Measurements from ENCODE around the gene LMLN.
"Not testable (repeated sequence)": the region's sequence is repeated elsewhere in the genome, so short reads cannot be mapped to it uniquely, and the experiment has no call there.

LMLN gene, protein sequence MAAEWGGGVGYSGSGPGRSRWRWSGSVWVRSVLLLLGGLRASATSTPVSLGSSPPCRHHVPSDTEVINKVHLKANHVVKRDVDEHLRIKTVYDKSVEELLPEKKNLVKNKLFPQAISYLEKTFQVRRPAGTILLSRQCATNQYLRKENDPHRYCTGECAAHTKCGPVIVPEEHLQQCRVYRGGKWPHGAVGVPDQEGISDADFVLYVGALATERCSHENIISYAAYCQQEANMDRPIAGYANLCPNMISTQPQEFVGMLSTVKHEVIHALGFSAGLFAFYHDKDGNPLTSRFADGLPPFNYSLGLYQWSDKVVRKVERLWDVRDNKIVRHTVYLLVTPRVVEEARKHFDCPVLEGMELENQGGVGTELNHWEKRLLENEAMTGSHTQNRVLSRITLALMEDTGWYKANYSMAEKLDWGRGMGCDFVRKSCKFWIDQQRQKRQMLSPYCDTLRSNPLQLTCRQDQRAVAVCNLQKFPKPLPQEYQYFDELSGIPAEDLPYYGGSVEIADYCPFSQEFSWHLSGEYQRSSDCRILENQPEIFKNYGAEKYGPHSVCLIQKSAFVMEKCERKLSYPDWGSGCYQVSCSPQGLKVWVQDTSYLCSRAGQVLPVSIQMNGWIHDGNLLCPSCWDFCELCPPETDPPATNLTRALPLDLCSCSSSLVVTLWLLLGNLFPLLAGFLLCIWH

DNA sequence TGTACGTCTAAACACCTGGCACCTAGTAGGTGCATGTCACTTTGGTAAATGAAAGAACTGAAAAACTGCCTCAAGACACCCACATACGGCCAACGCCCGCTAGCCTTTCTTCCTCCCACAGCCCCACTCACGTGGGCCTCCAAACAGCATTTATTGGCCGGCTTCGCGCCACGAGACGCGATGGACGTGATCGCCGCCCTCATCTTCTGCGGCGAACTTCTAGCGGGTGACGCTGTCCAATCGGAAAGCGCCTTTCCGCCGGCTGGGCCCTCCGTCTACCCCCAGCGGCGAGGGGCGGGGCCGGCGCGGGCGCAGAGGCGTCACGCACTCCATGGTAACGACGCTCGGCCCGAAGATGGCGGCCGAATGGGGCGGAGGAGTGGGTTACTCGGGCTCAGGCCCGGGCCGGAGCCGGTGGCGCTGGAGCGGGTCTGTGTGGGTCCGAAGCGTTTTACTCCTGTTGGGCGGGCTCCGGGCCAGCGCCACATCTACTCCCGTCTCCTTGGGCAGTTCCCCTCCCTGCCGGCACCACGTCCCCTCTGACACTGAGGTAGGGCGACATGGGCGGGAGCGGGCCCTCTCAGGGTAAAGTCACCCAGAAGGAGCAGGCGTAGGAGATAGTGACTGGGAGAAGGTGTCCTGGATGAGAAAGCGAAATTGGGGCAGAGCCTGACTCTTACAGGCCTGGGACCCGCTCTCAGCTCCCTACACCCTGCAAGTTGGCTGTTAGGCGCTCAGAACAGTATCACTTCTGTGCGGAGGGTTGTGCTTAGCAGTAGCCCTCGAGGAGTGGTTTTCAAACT, at the start of gene LMLN:
LMLN (plus strand) TSS at position 327 of the 803 bp plus-strand sequence; CDS start at position 356, 29 bp downstream.
- FAIRE-seq: peak; percentile 82

DNA sequence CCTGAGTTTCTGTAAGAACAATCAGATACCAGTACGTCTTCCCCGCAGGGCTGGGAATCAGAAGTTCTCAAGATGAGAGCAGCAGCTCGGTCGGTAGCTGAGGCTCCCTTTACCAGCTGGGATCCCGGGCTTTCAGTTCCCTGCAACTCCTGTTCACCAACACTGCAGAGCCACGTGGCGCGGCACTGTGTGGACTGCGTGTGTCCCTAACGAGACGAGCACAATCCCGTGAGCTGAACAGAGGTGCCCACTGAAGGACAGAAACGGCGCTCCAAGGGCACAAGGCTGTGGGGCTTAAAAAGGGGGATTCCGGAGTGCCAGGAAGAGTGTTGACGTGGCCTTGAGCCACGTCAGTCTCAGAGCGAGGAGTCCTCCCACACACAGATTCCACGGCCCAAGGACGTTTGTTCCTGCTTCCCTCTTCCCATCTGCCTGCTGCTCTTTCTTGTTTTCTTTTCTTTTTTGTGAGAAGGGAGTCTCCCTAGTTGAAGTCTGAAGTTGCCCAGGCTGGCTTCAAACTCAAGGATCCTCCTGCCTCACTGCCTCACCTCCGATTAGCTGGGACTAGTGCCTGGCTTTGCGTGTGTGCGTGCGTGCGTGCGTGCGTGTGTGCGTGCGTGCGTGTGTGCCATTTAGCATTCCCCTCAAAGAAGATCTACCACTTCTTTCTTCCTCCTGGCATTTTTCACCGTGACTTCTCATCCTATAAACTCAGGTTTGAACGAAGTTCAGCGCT, 47.1 kb upstream of the LMLN start:
- no peak for FAIRE-seq

DNA sequence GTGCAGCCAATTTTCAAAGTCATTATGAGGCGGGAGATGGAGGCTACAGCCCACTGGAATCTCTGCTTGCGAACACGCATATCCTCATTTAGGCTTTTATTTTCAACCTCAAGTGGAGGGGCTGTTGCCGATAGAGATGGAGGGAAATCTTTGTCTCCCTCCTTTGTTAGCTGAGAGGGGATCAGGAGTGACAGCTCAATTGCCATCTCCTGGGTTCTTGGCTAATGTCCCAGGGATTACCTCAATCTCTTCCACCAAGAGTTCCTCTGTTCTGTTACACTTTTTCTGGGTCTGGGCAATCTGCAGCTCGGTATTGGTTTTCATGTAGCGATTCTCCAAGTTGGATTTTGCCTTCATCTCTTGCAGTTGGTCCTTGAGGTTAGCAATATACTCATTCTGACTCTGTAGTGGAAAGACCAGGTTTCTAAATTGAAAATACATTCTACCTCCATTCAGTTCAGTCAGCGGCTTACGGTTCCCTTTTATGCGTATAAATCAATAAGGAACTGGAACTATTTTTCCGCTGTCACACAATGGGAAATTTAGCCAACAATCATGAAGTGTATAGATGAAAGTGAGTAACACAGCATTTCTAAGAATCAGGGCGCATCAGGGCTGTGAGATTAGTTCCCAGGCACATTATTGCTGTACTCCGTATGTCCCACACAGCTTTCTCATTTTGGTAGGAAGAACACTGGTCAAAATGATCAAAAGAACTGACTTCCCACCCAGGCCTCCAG, 46.2 kb upstream of the LMLN start:
- no peak for FAIRE-seq

DNA sequence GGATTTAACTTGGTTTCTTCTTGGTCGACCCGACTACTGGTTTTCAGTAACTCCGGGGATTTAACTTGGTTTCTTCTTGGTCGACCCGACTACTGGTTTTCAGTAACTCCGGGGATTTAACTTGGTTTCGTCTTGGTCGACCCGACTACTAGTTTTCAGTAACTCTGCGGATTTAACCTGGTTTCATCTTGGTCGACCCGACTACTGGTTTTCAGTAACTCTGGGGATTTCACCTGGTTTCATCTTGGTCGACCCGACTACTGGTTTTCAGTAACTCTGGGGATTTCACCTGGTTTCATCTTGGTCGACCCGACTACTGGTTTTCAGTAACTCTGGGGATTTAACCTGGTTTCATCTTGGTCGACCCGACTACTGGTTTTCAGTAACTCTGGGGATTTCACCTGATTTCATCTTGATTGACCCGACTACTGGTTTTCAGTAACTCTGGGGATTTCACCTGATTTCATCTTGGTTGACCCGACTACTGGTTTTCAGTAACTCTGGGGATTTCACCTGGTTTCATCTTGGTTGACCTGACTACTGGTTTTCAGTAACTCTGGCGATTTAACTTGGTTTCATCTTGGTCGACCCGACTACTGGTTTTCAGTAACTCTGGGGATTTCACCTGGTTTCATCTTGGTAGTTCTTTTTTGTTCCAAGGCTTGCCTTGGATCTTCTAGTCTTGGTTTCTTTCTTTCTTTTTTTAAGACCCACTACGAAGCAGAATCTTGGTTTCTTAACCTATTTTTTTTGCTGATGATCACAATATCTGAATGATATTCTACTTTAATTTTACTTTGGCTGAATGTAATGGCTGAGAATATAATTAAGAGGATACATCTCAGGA, 38.4 kb upstream of the LMLN start:
- FAIRE-seq: not testable (repeated sequence)

DNA sequence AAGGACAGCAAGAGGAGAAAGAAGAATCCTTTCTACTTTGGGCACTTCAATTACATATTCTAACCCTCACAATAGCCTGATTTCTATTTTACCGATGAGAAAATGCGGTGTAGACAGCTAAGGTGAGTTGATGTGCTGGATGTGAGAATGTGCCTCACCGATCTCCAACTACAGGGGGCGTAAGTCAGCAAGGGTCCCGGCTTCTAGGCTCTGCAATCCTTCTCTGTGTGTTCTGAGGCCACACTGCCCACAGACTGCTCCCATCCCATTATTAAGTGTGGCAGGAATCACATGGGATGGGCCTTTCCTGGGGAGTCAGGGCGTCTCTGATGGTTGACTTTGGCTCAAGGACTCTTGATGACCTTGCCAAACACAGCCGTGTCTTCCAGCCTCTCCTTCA, 33.6 kb upstream of the LMLN start:
- FAIRE-seq: no peak

DNA sequence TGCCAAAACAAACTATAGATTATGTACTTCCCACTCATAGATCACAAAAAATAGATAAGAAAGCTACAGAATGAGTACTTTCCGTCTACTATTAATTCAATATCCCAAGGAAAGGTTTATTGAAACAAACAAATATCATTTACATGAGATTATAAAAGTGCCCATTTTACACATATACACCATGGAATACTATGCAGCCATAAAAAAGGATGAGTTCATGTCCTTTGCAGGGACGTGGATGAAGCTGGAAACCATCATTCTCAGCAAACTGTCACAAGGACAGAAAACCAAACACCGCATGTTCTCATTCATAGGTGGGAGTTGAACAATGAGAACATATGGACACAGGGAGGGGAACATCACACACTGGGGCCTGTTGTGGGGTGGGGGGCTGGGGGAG, 32.4 kb upstream of the LMLN start:
- FAIRE-seq: not testable (repeated sequence)

DNA sequence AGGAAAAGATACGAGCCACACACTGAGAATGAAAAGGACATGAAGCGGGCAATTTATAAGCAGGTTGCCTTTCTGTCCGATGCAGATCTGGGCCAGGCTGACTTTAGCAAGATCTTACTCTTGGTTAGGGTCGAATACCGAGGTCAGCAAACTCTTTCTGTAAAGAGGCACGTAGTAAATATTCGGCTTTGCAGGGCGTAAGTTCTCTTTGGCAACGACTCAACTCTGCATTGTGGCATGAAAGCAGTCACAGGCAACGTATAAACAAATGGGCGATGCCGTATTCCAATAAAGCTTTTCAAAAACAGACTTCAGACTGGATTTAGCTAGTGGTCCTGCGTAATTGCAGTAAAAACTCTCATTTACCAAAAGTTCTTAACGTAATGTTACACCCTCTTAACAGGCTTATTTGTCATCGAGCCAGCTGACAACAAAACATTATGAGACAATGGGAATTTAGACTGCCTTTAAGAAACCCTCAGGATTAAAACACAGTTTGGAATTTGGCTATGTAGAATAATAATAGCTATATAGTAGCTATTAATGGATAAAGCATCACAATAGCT, 23.1 kb upstream of the LMLN start:
- no peak for FAIRE-seq

DNA sequence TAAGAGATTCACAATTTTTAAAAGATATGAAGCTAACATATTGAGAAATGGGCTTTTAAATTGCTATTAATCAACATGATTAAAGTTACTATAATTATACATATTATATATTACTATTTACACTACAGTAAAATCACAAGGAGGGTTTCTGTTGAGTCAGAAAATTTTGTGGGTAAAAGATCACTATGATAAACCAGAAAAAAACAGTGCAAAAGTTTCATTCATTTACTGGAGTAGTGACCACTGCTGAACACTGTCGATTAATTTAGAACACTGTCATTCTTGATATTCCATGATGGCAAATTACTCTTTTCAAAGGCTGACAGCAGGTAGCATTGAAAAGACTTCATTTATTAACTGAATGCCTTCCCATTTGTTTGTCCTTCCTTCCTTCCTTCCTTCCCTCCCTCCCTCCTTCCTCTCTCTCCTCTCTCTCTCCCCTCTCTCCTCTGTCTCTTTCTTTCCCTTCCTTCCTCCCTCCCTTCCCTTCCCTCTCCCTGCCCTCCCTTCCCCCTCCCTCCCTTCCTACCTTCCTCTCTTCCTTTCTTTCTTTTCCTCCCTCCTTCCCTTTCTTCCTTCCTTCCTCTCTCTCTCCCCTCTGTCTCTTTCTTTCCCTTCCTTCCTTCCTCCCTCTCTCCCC, 19.2 kb upstream of the LMLN start:
- FAIRE-seq: no peak

DNA sequence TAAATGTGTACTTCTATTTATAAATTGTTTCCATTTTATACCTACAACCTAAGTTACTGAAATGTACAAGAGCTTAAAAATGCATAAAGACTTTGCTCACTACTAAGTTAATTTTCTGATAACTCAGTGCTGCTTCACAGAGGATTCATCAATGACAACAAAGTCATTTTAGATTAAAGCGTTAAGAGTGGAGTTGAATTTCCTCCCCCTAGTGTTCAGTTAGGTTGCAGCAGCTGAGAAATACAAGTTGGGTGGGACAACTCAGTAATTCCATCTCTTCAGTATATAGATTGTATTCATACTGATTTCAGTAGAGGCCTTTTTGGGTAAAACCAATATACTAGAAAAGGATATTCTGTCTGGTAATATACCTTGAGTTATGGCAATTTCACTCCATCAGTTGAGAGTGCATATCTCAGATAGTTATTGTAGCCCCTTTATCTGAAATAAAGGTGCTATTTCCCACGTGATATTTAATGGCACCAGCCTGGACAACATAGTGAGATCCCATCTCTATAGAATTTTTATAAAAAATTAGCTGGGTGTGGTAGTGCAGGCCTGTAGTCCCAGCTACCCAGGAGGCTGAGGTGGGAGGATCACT, 17.0 kb upstream of the LMLN start:
- FAIRE-seq: peak; percentile 70

DNA sequence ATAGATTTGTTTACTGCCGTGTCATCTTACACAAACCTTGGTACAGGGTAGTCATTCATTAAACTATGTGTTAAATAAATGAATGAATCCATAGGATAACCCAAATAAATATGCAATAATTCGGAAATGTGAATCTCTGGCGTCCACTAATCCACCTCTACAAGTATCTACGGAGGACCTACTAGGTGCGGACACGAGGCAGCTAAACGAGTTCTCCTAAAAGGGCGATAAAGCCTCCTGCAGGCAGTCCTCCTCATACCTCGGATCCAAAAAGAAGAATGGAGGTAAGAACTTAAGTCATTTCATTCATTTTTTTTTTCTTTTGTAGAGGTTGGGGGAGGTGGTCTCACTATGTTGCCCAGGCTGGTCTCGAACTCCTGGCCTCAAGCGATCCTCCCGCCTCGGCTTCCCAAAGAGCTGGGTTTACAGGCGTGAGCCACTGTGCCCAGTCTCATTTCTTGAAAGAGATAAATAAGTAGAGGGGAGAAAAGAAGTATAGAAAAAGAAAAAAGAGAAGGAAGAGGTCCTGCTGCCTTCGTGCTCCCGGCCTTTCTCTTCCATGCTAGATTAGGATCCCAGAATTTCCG, 10.7 kb upstream of the LMLN start:
- no peak for FAIRE-seq

DNA sequence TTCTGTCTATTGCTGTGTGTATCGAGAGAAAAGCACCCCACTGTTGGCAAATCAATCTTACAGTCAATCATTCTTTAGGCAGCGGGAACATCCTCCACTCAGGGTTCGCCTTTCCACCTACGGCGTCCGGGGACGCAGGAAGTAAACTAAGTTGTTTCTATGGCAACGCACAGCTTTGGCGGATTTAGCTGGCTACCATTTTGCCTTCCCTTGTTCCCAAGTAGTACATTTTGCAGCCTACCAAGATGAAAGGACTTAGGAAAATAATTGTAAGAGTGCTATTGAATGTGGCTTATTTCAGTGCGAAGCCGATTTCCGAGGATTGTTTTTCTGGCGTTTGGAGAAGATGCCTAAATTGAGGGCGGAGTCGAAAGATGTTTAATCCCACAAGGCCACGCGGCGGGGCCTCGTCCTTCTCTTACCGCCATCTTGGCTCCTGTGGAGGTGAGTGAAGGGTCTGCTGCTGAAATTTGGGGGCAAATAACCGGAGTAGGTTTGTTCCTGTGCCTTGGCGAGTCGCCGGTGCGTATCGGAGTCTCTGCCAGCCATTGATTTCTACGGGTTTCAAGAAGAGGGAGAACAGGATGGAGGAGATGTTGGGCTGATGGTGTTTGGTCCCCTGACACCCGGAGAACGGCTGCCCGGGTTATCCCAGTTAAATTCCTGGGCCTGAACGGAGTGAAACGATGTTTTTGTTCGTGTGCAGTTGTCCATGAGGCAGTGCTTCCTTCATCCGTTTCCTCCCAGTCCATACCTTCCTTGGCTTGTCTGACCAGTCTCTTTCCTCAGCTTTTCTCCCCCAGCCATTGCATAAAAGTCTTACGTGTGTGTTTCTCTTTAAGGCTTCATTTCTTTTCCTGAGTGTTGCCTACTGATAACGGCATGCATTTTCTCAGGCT, 10.0 kb upstream of the LMLN start, which contains the start of gene RPL35A:
RPL35A (plus strand) TSS at position 413 of the 899 bp plus-strand sequence. CDS start 778 bp downstream, outside the sequence.
- FAIRE-seq: peak; percentile 83

DNA sequence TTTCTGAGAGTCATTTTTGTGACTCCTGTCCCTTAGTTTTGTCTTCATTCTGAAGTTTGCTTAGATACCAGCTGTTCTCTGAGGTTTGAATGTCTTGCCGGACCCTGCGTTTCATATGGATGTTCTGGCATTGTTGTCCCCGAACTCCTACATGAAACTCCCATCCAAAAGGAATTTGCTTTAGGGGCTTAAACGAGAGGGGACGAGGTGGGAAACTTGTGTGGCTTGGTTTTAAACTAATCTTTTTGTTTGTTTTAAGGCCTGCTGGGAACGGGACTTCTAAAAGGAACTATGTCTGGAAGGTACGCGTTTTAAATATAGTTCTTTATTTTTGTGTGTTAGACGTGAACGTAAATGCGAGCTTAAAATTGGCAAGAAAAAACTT, 9.3 kb upstream of the LMLN start:
- no peak for FAIRE-seq

DNA sequence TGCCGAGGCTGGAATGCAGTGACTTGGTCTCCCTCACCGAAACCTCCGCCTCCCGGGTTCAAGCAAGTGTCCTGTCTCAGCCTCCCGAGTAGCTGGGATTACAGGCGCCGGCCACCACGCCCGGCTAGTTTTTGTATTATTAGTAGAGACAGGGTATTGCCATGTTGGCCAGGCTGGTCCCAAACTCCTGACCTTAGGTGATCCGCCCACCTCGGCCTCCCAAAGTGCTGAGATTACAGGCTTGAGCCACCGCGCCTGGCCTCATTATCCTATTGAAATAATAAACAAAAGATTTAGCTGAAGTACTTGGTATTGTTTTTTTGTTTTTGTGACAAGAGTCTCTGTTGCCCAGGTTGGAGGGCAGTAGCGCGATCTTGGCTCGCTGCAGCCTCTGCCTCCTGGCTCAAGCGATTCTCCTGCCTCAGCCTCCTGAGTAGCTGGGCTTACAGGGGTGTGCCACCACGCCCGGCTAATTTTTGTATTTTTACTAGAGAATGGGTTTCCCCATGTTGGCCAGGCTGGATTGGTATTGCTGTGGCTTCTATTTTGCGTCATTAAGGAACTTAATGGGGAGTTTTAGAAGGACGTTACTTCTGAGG, 8.5 kb upstream of the LMLN start:
- no peak for FAIRE-seq

DNA sequence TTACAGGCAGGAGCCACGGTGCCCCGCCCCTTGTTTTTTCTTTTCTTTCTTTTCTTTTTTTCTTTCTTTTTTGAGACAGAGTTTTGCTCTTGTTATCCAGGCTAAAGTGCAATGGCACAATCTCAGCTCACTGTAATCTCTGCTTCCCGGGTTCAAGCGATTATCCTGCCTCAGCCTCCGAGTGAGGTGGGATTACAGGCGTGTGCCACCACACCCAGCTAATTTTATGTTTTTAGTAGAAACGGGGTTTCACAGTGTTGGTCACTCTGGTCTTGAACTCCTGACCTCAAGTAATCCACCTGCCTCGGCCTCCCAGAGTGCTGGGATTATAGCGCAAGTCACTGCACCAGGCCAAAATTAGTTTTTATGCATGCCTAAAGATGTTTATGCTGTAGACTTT, 7.6 kb upstream of the LMLN start:
- FAIRE-seq: no peak

DNA sequence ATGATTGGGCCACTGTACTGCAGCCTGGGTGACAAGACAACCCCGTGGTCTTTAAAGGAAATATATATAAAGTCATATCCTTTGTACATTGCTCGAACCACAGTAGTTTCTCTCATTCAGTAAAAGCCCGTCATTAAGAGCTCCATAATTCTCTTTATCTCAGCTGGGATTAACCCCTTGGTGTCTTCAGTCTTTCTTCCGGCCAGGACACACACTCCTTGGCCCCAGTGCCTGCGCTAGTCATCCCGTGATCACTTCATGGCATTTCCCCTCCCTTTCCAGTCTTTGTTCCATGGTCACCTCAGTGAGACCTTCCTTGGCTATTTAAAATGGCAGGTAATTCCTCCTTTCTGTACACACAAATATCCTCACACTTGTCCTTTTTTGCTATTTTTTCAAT, 6.7 kb upstream of the LMLN start:
- FAIRE-seq: no peak

DNA sequence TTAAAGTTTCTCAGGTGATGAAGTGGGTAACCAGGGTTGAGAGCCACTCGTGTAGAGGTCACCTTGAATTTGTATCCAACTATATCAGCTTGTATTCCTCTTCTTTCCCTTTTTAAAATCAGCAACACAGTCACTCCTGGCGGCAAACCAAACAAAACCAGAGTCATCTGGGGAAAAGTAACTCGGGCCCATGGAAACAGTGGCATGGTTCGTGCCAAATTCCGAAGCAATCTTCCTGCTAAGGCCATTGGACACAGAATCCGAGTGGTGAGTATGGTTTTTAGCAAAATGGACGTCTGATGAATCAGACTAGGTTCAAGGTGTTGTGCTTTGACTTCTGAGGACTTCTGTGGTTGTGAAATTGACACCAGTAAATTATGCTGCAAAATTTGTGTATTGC, 6.1 kb upstream of the LMLN start:
- FAIRE-seq: no peak

DNA sequence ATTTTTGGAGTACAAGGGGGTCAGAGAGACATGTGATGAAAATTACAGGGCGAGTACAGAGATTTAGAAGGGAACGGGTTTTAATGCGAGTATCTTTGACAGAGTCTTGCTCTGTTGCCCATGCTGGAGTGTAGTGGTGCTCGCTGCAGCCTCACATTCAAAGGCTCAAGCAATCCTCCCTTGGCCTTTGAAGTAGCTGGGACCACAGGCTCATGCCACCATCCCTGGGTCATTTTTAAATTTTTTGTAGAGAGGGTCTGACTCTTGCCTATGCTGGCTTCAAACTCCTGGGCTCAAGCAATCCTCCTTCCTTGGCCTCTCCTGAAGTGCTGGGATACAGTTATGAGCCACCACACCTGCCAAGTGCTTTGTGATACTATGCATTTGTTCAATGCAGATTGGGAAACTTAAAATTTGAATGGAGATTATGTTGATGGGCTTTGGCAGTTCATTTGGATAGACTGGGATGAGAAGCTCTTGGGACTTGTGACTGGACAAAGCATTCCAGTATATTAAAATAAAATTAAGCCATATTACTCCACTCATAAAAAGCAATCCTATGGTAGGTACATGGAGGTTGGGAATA, 4.0 kb upstream of the LMLN start:
- FAIRE-seq: no peak

All from TTC549 (cell line).